HG03175 (cell line): ENCODE measurements around the gene DACH2.

Experiments used
- ATAC-seq: cut with Tn5 transposase; IDR thresholded peaks from one replicate; pipeline ENCODE4 v1.9.1; 2021; ENCODE audit warnings: mild to moderate bottlenecking, moderate library complexity; ENCODE audit not compliant: unreplicated experiment

The DACH2 gene

DNA sequence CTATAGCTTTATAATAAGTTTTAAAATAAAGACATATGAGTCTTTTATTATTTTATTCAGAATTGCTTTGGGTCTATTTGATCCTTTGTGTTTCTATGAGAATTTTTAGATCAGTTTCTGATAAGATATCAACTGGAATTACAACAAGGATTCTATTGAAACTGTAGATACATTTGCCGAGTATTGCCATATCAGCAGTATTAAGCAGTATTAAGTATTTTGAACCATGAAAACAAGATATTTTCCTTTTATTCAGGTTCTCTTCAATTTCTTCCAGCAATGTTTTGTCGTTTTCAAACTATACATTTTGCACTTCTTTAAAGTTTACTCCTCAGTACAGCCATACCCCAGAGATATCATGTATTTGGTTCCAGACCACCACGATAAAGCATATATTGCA is 598.8 kb downstream of the DACH2 start:
- ATAC-seq: no peak

DNA sequence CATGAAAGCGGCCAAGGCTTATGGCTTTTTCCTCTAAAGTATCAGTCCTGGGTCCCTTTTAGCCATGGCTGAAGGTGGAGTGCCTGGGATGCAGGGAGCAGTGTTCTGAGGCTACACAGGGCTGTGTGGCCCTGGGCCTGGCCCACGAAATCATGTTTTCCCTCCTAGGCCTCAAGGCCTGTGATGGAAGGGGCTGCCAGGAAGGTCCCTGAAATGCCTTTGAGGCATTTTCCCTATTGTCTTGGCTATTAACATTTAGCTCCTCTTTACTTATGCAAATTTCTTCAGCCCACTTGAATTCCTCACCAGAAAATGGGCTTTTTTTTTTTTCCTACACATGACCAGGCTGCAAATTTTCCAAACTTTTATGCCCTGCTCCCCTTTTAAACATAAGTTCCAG is 657.0 kb downstream of the DACH2 start:
- no peak for ATAC-seq

DNA sequence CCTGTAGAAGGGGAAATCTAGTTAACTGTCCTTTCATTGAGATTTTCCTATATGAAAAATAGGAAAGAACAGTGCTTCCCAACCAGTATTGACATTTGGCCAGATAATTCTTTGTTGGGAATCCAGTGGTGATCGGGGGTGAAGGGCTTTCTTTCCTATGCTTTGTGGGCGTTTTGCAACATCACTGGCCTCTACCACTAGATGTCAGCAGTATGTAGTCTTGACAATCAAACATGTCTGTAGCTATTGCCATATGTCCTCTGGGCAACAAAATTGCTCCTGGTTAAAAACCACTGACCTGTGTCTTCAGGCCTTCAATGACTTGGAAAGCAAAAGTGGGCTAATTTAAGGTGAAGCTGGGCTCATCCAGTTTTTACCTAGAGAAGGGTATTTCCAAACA is 658.5 kb downstream of the DACH2 start:
- no peak for ATAC-seq

DNA sequence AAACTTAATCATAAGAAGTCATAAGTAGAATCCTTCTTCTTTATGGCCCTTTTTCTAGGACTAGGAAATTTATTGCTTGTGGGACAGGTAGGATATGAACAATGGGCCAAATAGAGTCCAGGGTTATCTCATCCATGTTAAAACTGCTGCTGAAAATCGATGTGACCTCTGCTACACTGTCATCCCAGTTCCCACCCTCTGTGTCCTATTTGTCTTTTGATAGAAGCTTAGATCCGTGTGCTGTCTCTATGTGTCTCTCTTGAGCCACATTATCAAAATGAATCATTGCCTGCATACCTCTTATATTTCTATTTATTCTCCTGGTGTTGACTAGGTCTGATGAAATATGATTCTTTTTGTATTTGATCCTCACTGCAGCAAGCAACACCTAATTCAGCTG is 661.4 kb downstream of the DACH2 start:
- ATAC-seq: no peak

DNA sequence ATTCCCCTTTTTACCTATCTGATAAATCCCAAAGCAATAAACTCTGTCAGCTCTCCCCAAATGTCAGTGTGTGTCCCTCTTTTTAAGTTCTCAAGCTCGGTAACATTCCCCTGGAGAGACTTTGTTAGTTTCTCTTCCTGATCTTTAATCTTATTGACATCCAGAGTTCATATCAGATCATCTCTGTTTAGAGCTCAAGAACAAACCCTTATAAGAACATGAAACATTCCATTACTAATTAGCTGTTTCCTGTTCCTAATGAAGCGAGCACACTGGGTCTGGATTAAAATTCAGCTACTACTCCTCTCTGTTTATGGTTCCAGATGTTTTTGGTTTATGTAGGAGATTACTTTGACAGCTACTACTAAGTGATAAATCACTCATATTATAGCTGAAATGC is 681.5 kb downstream of the DACH2 start:
- no peak for ATAC-seq

DNA sequence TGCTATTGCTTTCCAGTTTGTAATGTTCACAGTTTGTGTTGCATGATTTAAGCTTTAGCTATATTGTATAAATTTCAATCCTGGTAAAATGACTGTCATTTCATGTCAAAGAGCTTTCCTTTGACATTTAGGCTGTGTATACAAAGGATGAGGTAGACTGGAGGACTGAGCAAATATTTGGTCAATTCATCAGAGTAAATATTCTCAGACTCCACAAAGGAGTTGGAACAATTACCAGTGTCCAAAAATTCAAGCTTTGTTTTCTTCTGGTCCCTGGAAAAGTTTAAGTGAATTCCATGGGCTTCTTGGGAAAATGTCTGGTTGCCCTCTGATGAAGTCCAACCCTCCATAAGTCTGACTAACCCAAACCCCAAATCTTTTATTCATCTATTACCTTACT is 682.4 kb downstream of the DACH2 start:
- no peak for ATAC-seq

DNA sequence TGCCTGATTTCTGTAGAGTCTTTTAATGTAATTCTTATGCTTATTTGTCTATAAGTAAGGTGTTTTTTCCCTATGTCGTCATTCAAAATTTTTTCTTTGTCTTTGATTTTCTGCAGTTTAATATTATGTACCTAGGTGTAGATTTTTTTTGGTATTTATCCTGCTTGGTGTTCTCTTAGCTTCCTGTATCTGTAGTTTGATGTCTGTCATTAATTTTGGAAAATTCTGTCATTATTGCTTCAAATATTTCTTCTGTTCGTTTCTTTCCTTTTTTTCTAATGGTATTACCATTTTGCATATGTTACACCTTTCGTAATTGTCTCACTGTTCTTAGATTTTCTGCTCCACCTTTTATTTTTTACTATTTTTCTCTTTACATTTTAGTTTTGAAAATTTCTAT is 696.9 kb downstream of the DACH2 start:
- no peak for ATAC-seq
